NCI-H1694 (cell line): Measurements from ENCODE around the gene SPATA12.

Experiments
- DNase-seq: peaks from one replicate; lab custom pipeline; 2025; lab: John Stamatoyannopoulos, UW

Gene SPATA12

GRCh38 chr3:57052662-57053061 is 7.8 kb upstream of the SPATA12 start:
- DNase-seq, result no peak

GRCh38 chr3:57053122-57053521 is 7.3 kb upstream of the SPATA12 start:
- no peak for DNase-seq

GRCh38 chr3:57057351-57057750 is 3.1 kb upstream of the SPATA12 start:
- DNase-seq, result no peak

GRCh38 chr3:57059411-57059810 is 1.1 kb upstream of the SPATA12 start:
- DNase-seq, result no peak

- no peak for DNase-seq
Observed at GRCh38 chr3:57061556-57061955, 1.1 kb downstream of the SPATA12 start.

GRCh38 chr3:57062101-57062631 is 1.7 kb downstream of the SPATA12 start:
- DNase-seq, result no peak

GRCh38 chr3:57063032-57063431 is 2.6 kb downstream of the SPATA12 start:
- no peak for DNase-seq

- DNase-seq, result no peak
Observed at GRCh38 chr3:57064001-57064400, 3.5 kb downstream of the SPATA12 start.

GRCh38 chr3:57064572-57064971 is 4.1 kb downstream of the SPATA12 start:
- DNase-seq, result no peak

- DNase-seq, result no peak
Observed at GRCh38 chr3:57065588-57065987, 5.1 kb downstream of the SPATA12 start.

- no peak for DNase-seq
Observed at GRCh38 chr3:57066471-57066870, 6.0 kb downstream of the SPATA12 start.

- DNase-seq, result no peak
Observed at GRCh38 chr3:57068437-57069089, 8.1 kb downstream of the SPATA12 start.

GRCh38 chr3:57069503-57069902 is 9.0 kb downstream of the SPATA12 start:
- DNase-seq, result no peak

GRCh38 chr3:57073628-57074027 is 13.2 kb downstream of the SPATA12 start:
- DNase-seq, result no peak

GRCh38 chr3:57074135-57074534 is 13.7 kb downstream of the SPATA12 start:
- no peak for DNase-seq

- DNase-seq, result no peak
Observed at GRCh38 chr3:57076422-57076951, 16.0 kb downstream of the SPATA12 start.

- no peak for DNase-seq
Observed at GRCh38 chr3:57077630-57078343, 17.3 kb downstream of the SPATA12 start.

- no peak for DNase-seq
Observed at GRCh38 chr3:57078344-57078634, 17.8 kb downstream of the SPATA12 start.

- no peak for DNase-seq
Observed at GRCh38 chr3:57078635-57079473, 18.4 kb downstream of the SPATA12 start.

GRCh38 chr3:57079474-57079831 is 19.0 kb downstream of the SPATA12 start:
- DNase-seq, result no peak

GRCh38 chr3:57080171-57080570 is 19.7 kb downstream of the SPATA12 start:
- DNase-seq, result no peak

GRCh38 chr3:57081173-57081572 is 20.7 kb downstream of the SPATA12 start:
- no peak for DNase-seq

GRCh38 chr3:57082481-57082880 is 22.0 kb downstream of the SPATA12 start:
- DNase-seq, result no peak
